MM.1S (cell line): Measurements from ENCODE around the gene CLMP.

Experiments used
- CTCF ChIP-seq: fragments of 300-600 bp; sonication (generic); IDR thresholded peaks from 2 replicates; pipeline ENCODE4 v1.5.1; 2016; ENCODE audit warnings: antibody characterized with exemption, low read length, mixed read lengths
- EZH2phosphoT487 ChIP-seq: fragments of 300-600 bp; sonication (generic); IDR thresholded peaks from 2 replicates; pipeline ENCODE4 v1.6.1; 2018; ENCODE audit warnings: antibody characterized with exemption, low read length

GRCh38 chr11:123062892-123063825 is 131.9 kb downstream of the CLMP start:
- TF ChIP-seq EZH2phosphoT487 (no peak), CTCF (no peak)
